Stimulated activated naive B cell treated with anti-CD40 and anti-IgM and Interleukin-4, amounts not matched to agents 10 μg/mL and 1 μg/mL and 100 μg/mL, for 72 hours (primary cell): ENCODE measurements around the gene EDC3.
"Not testable (repeated sequence)": the region's sequence is repeated elsewhere in the genome, so short reads cannot be mapped to it uniquely, and the experiment has no call there.

ENCODE experiments used
- ATAC-seq, 2 donors: fragments of 150-1000 bp; cut with Tn5 transposase; replicated peaks; 2 replicates each; pipeline ENCODE4 v1.10.0; 2021; ENCODE audit warnings: moderate library complexity in 1 of 2
- DNase-seq: peaks from one replicate; pipeline ENCODE4 v3.0.0; 2021
- H3K27ac Mint-ChIP-seq: one replicate; pipeline ENCODE4 v1.8.0; 2022; ENCODE audit warnings: mild to moderate bottlenecking, mixed read lengths
- H3K27me3 Mint-ChIP-seq, 2 donors: one replicate each; pipeline ENCODE4 v1.8.0; 2022; ENCODE audit warnings: mixed read lengths in 2 of 2
- H3K36me3 Mint-ChIP-seq, 2 donors: one replicate each; pipeline ENCODE4 v1.8.0; 2022; ENCODE audit warnings: mixed read lengths in 2 of 2, mild to moderate bottlenecking in 1 of 2
- H3K4me1 Mint-ChIP-seq, 2 donors: one replicate each; pipeline ENCODE4 v1.8.0; 2022; ENCODE audit warnings: mixed read lengths in 2 of 2, mild to moderate bottlenecking in 1 of 2
- H3K4me3 Mint-ChIP-seq, 2 donors: one replicate each; pipeline ENCODE4 v1.8.0; 2022; ENCODE audit warnings: mild to moderate bottlenecking in 2 of 2, mixed read lengths in 2 of 2, moderate library complexity in 1 of 2
- H3K9me3 Mint-ChIP-seq, 2 donors: one replicate each; pipeline ENCODE4 v1.8.0; 2022; ENCODE audit warnings: mixed read lengths in 2 of 2, mild to moderate bottlenecking in 1 of 2

Gene EDC3

DNA sequence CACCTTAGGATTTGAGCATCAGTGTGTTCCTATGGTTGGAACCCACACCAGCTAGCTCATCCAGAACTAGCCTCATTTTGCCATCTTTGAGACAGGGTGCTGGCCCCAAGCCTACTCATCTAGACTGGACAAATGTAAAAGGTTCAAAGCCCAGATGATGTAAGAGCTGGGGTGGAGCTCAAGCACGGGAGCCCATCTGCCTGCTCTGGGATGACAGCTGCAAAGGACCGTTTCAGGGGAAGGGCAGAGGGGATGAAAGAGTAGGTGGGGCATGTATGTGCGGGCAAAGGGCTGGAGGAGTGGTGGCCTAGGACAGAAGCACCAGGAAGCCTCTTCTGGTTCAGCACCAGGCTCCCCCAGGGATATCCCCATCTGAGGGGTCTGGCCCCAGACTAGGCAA lies 64.4 kb downstream of the EDC3 start:
- Mint-ChIP-seq H3K27ac (no peak overlapping the region), H3K27me3 (no peaks in the 10 kb centered on the region), H3K4me1 (peaks cover 53 to 65% of the 10 kb centered on the region in 2 donors), H3K9me3 (no peaks in the 10 kb centered on the region), H3K4me3 (no peak overlapping the region), H3K36me3 (peaks cover 37 to 69% of the 10 kb centered on the region in 2 donors)
- DNase-seq (no peak), ATAC-seq (no peak)

DNA sequence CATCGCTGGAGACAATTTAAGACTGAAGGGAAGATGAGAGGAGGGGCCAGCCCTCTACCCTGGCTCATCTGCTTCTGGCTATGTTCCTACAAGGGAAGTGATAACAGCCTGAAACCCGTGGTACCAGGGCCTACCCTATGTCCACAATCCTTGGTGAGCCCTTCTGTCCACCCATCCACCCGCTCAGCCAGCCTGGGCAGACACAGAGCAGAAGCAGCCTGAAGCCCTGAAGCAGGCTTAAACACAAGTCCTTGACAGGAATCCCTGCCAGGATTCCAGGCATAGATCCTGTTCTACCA lies 64.8 kb downstream of the EDC3 start:
- H3K4me1 Mint-ChIP-seq: peaks cover 57 to 68% of the 10 kb centered on the region in 2 donors
- H3K4me3 Mint-ChIP-seq: no peak overlapping the region
- DNase-seq (no peak), ATAC-seq (no peak)
- H3K27me3 Mint-ChIP-seq: no peaks in the 10 kb centered on the region
- H3K36me3 Mint-ChIP-seq: peaks cover 37 to 69% of the 10 kb centered on the region in 2 donors
- no peaks in the 10 kb centered on the region for H3K9me3 Mint-ChIP-seq
- peak overlapping the region; percentile 80 for H3K27ac Mint-ChIP-seq

DNA sequence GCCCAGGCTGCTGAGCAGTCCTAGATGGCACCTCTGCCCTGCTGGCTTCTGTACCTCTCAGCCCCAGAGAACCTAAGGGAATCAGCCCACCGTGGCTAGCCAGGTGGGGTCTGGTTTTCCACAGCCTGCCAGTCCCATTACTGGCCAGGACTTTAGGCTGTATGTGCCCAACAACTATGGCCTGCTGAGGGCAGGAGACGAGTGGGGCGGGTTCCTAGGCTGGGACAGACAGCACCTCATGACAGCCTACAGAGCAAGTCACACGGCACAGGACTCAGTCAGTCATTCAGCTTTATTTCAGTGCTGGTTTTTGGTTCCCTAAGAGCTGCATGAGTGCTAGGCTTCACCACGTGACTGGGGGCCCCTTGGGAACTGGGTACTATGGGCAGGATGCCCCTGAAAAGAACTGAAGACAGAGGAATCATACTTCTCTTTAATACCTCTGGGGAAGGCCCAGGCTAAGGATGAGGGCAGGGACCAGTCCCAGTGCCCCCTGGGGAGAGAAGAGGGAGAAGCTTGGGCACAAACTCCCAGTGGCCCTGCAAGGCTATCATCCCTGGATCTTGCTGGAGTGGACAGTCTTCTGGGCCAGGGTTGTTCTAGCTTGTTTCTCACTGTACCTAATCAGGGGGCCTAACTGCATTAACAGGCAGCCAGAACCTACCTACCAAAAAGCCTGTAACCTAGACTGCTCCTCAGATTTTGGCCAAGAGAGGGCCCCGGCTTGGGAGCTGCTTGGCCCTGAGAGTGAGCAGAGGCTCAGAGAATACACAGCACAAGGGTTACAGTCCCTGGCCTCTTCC lies 65.3 kb downstream of the EDC3 start:
- Mint-ChIP-seq H3K36me3 (peaks cover 43 to 69% of the 10 kb centered on the region in 2 donors), H3K9me3 (no peaks in the 10 kb centered on the region), H3K27me3 (no peaks in the 10 kb centered on the region), H3K4me1 (peaks cover 63 to 74% of the 10 kb centered on the region in 2 donors), H3K4me3 (peak overlapping the region; percentile 9 to 31), H3K27ac (peak overlapping the region; percentile 80)
- ATAC-seq (peak; percentile 84), DNase-seq (peak; percentile 79)

DNA sequence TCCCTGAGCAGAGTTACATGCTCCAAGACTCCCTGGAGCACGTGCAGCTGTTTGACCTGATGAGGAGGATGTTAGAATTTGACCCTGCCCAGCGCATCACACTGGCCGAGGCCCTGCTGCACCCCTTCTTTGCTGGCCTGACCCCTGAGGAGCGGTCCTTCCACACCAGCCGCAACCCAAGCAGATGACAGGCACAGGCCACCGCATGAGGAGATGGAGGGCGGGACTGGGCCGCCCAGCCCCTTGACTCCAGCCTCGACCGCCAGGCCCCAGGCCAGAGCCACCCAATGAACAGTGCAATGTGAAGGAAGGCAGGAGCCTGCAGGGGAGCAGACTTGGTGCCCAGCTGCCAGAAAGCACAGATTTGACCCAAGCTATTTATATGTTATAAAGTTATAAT lies 66.1 kb downstream of the EDC3 start:
- H3K27me3 Mint-ChIP-seq, H3K9me3 Mint-ChIP-seq, DNase-seq, ATAC-seq: not testable (repeated sequence)
- H3K4me3 Mint-ChIP-seq: peak overlapping the region in 1 of 2 donors; percentile 11
- peaks cover 39 to 70% of the 10 kb centered on the region in 2 donors for H3K36me3 Mint-ChIP-seq
- H3K27ac Mint-ChIP-seq: peak overlapping the region; percentile 51
- peaks cover 67 to 82% of the 10 kb centered on the region in 2 donors for H3K4me1 Mint-ChIP-seq

DNA sequence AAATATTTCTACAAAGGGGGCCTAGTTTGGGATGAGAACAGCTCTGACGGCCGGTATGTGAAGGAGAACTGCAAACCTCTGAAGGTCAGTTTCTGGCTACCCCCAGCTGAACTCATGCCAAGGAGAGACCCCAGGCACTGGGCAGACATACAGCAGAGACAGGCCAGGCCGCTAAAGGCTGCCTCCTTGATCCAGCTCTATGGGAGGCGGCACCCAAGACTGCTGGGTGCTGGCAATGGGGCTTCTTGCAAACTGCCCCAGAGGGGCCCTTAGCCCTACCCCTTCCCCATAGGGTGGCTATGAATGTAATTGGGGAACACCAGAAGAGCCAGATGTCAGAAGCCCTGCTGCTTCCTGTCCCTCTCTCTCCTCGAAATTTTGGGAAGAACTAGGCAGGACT lies 66.9 kb downstream of the EDC3 start:
- Mint-ChIP-seq H3K36me3 (peaks cover 37 to 70% of the 10 kb centered on the region in 2 donors), H3K4me3 (peak overlapping the region; percentile 39 to 65), H3K4me1 (peaks cover 66 to 87% of the 10 kb centered on the region in 2 donors), H3K9me3 (no peaks in the 10 kb centered on the region), H3K27ac (peak overlapping the region; percentile 88), H3K27me3 (no peaks in the 10 kb centered on the region)
- ATAC-seq (no peak), DNase-seq (no peak)

DNA sequence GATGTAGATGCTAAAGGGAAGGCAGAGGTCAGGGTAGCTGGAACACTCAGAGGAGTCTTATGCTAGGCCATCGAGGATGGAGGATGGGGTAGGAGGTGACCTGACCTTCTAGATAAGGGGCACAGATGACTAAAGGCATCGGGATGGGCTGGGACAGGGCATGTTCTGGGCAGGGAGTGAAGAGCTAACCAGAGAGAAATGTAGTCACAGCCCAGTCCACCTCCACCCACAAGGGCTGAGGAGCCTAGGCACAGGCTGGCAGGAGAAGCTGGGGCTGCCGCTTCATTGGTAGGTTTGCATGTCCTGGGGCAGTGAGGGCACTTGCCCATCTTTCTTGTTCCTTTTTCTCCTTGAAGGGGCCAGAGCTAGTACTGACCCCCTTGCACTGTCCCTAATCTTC lies 67.6 kb downstream of the EDC3 start:
- peak overlapping the region; percentile 88 for H3K27ac Mint-ChIP-seq
- H3K4me3 Mint-ChIP-seq: peak overlapping the region; percentile 61 to 65
- H3K27me3 Mint-ChIP-seq: no peaks in the 10 kb centered on the region
- H3K9me3 Mint-ChIP-seq: no peaks in the 10 kb centered on the region
- peaks cover 36 to 75% of the 10 kb centered on the region in 2 donors for H3K36me3 Mint-ChIP-seq
- no peak for DNase-seq
- no peak for ATAC-seq
- H3K4me1 Mint-ChIP-seq: peaks cover 66 to 85% of the 10 kb centered on the region in 2 donors

DNA sequence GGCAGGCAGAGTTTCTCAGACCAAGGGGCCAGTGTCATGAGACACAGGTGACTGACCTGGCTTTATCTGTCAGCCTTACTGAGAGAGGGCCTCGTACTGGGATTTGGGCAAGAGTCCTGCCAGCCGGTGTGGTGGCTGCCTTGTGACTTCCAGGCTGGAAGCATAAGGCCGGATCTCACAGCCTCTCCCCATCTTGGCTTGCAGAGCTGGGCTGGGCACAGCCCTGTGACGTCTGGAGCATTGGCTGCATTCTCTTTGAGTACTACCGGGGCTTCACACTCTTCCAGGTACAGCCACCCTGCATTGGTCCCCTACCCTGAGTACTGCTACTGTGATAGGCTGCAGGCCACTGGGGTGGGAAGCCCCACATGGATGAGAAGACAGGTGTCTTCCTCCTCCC lies 68.1 kb downstream of the EDC3 start:
- Mint-ChIP-seq H3K27ac (peak overlapping the region; percentile 95), H3K36me3 (peaks cover 36 to 79% of the 10 kb centered on the region in 2 donors), H3K4me1 (peaks cover 66 to 85% of the 10 kb centered on the region in 2 donors), H3K9me3 (no peaks in the 10 kb centered on the region), H3K27me3 (no peaks in the 10 kb centered on the region), H3K4me3 (peak overlapping the region; percentile 61 to 65)
- no peak for DNase-seq
- no peak for ATAC-seq

DNA sequence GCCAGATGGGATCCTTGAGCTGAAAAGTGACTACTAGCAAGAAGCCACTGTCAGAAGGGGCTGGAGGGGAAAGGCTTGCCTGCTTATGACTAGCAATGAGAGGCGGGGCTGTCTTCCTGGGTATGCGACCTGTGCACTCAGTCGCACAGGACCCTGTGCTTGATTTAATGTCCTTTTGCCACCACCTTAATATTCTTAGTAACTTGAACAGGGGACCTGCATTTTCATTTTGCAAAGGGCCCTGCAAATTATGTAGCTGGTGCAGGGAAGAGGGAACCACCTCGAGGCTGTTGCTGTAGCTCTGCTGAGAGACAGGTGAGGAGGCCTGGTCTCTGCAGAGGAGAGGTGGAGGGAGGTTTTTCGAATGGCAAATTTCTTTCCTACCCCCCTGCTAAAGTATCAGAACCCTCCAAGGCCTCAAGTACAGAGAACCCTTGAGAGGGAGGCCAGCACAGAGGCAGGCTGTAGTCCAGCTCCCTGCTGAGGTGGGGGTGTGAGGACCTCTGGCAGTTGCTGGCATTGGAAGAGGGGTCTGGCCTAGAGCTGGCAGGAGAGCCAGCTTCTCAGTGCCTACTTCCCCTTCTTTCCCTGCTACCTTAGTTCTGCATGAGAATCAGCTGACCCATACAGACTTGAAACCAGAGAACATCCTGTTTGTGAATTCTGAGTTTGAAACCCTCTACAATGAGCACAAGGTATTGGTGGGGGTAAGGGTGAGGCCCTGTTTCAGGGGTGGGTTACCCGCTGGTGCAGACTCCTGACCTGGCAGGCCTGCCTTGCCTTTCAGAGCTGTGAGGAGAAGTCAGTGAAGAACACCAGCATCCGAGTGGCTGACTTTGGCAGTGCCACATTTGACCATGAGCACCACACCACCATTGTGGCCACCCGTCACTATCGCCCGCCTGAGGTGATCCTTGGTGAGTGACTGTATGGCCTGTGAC lies 68.8 kb downstream of the EDC3 start:
- no peaks in the 10 kb centered on the region for H3K27me3 Mint-ChIP-seq
- no peaks in the 10 kb centered on the region for H3K9me3 Mint-ChIP-seq
- H3K4me1 Mint-ChIP-seq: peaks cover 67 to 83% of the 10 kb centered on the region in 2 donors
- H3K4me3 Mint-ChIP-seq: peak overlapping the region; percentile 61 to 65
- H3K36me3 Mint-ChIP-seq: peaks cover 37 to 79% of the 10 kb centered on the region in 2 donors
- DNase-seq (no peak), ATAC-seq (peak; percentile 66 to 75)
- H3K27ac Mint-ChIP-seq: peak overlapping the region; percentile 95

DNA sequence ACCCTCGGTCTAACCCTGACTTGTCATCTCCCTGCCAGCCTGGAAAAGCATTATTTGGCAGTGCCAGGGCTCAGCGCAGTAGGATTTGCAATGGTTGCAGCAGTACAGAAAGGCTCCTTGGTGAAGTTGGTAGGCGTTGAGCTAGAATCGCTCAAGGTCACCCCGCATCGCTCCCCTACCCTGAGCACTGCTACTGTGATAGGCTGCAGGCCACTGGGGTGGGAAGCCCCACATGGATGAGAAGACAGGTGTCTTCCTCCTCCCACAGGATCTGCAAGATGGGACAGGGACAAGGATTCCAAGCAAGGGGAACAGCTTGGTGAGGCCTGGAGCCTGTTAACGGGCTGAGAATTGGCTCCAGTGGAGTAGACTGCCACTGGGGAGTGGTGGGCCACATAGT lies 69.5 kb downstream of the EDC3 start:
- Mint-ChIP-seq H3K36me3 (peaks cover 42 to 82% of the 10 kb centered on the region in 2 donors), H3K4me1 (peaks cover 64 to 83% of the 10 kb centered on the region in 2 donors), H3K9me3 (no peaks in the 10 kb centered on the region), H3K27ac (peak overlapping the region; percentile 95), H3K4me3 (no peak overlapping the region), H3K27me3 (no peaks in the 10 kb centered on the region)
- no peak for DNase-seq
- ATAC-seq: no peak

DNA sequence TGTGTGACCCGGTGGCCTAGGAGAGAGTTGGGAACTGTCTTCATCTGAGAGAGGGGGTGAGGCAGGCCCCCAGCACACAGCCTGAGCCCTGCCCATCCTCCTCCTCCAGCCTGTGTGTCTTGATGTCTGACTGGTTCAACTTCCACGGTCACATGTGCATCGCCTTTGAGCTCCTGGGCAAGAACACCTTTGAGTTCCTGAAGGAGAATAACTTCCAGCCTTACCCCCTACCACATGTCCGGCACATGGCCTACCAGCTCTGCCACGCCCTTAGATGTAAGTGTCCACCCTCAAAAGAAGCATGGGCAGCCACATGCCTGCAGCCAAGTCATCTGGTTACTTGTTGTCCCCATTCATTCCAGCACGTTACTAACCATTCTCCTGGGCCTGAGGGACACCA lies 70.1 kb downstream of the EDC3 start:
- no peak overlapping the region for H3K4me3 Mint-ChIP-seq
- ATAC-seq: no peak
- peaks cover 64 to 83% of the 10 kb centered on the region in 2 donors for H3K4me1 Mint-ChIP-seq
- no peak for DNase-seq
- H3K27me3 Mint-ChIP-seq: no peaks in the 10 kb centered on the region
- H3K36me3 Mint-ChIP-seq: peaks cover 48 to 88% of the 10 kb centered on the region in 2 donors
- no peaks in the 10 kb centered on the region for H3K9me3 Mint-ChIP-seq
- peak overlapping the region; percentile 92 for H3K27ac Mint-ChIP-seq

DNA sequence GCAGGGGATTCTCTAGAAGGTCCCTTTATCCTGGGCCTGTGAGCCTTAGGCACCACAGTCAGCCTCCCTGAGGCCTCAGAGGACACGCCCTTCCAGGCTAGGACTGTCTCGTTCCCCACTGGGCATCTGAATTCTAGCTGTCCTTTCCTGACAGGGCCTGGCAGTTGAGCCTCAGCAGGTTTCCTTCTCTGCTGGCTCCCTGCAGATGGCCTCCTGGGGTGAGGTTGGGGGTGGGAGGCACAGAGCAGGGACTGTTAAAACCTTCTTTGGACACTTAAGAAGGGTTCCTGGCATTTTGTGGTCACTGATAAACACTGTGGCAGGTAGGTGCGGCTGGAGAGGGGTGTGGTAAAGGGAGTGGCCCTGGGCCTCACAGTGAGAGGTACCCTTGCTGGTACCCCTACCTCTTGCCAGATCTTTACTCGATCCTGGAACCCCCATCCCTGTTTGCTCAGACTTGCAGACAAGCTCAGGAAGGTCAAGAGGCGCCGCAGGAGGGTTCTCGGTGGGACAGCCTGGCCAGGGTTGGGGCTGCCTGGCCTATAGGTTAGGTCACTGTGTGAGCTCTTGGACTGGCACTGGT lies 71.7 kb downstream of the EDC3 start:
- ATAC-seq: no peak
- Mint-ChIP-seq H3K9me3 (no peaks in the 10 kb centered on the region), H3K27ac (peak overlapping the region; percentile 92), H3K36me3 (peaks cover 51 to 88% of the 10 kb centered on the region in 2 donors), H3K4me3 (no peak overlapping the region), H3K4me1 (peaks cover 64 to 83% of the 10 kb centered on the region in 2 donors), H3K27me3 (no peaks in the 10 kb centered on the region)
- DNase-seq: no peak

DNA sequence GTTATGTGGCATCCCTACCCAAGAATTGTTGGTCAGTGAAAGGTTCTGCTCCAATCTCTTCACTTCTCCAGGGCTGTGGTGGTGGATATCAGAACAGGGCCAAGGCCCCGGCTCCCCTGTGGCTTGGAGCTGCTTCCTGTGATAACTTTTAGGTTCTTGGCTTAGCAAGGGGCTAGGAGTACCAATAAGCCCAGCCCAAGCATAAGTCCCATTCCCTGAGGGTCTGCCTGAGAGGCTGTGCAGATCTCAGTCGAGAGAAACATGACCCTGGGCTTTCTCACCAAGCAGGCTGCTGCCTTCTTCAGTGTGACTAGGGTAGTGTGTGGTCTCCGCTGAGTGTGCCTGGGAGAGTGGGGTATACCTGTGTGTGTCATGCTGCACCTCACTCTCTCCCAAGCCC lies 73.1 kb downstream of the EDC3 start:
- Mint-ChIP-seq H3K36me3 (peaks cover 40 to 78% of the 10 kb centered on the region in 2 donors), H3K4me1 (peaks cover 57 to 83% of the 10 kb centered on the region in 2 donors), H3K9me3 (no peaks in the 10 kb centered on the region), H3K27ac (no peak overlapping the region), H3K4me3 (no peak overlapping the region), H3K27me3 (no peaks in the 10 kb centered on the region)
- ATAC-seq: no peak
- no peak for DNase-seq

DNA sequence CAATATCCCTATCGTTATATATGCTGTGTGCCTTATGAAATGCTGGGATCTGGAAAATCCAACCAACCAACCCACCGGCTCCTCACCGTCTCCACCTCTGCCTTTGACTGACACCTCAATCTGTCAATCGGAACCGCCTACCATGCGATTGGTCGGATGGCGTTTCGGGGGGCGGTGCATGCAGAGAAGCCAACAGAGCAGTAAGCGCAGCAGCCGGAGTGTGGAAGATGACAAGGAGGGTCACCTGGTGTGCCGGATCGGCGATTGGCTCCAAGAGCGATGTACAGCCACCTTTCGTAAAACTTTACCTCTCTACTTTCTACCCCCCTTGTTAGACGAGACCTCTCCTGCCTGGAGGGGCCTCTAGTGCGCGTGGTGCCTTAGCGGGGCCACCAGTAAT lies 73.9 kb downstream of the EDC3 start:
- no peaks in the 10 kb centered on the region for H3K9me3 Mint-ChIP-seq
- H3K27ac Mint-ChIP-seq: peak overlapping the region; percentile 31
- ATAC-seq (no peak), DNase-seq (no peak)
- no peaks in the 10 kb centered on the region for H3K27me3 Mint-ChIP-seq
- H3K4me3 Mint-ChIP-seq: no peak overlapping the region
- H3K4me1 Mint-ChIP-seq: peaks cover 55 to 83% of the 10 kb centered on the region in 2 donors
- H3K36me3 Mint-ChIP-seq: peaks cover 33 to 74% of the 10 kb centered on the region in 2 donors

DNA sequence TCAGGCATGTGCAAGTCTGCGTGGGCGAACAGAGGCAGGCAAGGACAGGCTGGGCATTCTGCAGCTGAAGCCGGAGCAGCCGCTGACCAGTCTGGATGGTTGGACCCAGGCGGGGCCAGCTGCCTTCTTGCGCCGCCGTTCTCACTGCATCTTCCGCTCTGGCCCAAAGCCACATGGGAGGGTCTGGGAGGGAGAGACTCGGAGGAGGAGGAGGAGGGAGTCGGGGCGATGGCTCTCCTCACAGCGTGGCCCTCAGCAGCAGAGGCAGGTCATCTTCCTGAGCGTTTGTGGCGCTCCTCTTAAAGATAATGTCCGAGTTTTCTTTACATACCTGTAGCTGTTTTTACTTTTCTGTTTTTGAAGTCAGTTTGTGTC lies 74.3 kb downstream of the EDC3 start:
- Mint-ChIP-seq H3K4me1 (peaks cover 52 to 83% of the 10 kb centered on the region in 2 donors), H3K27me3 (no peaks in the 10 kb centered on the region), H3K4me3 (peak overlapping the region in 1 of 2 donors; percentile 51), H3K27ac (peak overlapping the region; percentile 85), H3K9me3 (no peaks in the 10 kb centered on the region), H3K36me3 (peaks cover 34 to 70% of the 10 kb centered on the region in 2 donors)
- no peak for DNase-seq
- ATAC-seq: no peak
